OCI-LY3 (cell line): ENCODE results near the gene OXT.

ENCODE experiments used
- EZH2phosphoT487 ChIP-seq: fragments of 200-600 bp; shearing (Covaris generic); IDR thresholded peaks from 2 replicates; pipeline ENCODE4 v1.6.1; 2018; ENCODE audit warnings: antibody characterized with exemption, mixed run types, low read depth
- TF ChIP-seq, protein P1 (sequence below): fragments of 200-600, 300-600 bp; sonication (generic); IDR thresholded peaks from 2 replicates; pipeline ENCODE4 v1.5.1; 2014; ENCODE audit warnings: antibody characterized with exemption, low read length, low read depth

- TF ChIP-seq, protein P1, sequence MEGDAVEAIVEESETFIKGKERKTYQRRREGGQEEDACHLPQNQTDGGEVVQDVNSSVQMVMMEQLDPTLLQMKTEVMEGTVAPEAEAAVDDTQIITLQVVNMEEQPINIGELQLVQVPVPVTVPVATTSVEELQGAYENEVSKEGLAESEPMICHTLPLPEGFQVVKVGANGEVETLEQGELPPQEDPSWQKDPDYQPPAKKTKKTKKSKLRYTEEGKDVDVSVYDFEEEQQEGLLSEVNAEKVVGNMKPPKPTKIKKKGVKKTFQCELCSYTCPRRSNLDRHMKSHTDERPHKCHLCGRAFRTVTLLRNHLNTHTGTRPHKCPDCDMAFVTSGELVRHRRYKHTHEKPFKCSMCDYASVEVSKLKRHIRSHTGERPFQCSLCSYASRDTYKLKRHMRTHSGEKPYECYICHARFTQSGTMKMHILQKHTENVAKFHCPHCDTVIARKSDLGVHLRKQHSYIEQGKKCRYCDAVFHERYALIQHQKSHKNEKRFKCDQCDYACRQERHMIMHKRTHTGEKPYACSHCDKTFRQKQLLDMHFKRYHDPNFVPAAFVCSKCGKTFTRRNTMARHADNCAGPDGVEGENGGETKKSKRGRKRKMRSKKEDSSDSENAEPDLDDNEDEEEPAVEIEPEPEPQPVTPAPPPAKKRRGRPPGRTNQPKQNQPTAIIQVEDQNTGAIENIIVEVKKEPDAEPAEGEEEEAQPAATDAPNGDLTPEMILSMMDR, result no peak
- TF ChIP-seq EZH2phosphoT487, result no peak
These were observed 34.8 kb downstream of the OXT start for GRCh38 chr20:3106185-3106584.
